ENCODE measurements around the gene RAB9A.

DNA sequence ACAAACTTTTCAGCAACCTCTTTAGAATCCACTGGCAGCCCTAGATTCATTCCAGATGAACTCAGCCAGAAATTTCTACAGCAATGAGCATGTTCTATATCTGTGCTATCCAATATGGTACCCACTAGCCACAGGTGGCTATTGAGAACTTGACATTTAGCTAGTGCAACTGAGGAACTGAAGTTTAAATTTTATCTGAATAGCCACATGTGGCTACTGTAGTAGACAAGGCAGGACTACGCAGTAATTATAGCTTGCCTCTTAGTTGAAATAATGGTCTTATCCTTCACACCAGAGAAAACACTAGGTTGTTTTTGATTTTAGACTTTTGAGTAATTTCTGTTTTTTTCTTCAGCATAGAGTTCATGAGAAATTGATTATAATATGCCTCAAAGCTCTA, 38.6 kb upstream of the RAB9A start:
- TF ChIP-seq, protein P1, sequence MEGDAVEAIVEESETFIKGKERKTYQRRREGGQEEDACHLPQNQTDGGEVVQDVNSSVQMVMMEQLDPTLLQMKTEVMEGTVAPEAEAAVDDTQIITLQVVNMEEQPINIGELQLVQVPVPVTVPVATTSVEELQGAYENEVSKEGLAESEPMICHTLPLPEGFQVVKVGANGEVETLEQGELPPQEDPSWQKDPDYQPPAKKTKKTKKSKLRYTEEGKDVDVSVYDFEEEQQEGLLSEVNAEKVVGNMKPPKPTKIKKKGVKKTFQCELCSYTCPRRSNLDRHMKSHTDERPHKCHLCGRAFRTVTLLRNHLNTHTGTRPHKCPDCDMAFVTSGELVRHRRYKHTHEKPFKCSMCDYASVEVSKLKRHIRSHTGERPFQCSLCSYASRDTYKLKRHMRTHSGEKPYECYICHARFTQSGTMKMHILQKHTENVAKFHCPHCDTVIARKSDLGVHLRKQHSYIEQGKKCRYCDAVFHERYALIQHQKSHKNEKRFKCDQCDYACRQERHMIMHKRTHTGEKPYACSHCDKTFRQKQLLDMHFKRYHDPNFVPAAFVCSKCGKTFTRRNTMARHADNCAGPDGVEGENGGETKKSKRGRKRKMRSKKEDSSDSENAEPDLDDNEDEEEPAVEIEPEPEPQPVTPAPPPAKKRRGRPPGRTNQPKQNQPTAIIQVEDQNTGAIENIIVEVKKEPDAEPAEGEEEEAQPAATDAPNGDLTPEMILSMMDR (IDR thresholded peaks at IDR 0.05; ENCODE audit: insufficient read depth, low read length) = no peak
- no peak for TF ChIP-seq GABPA (IDR thresholded peaks at IDR 0.05; ENCODE audit: low read depth)
- no peak for TF ChIP-seq POLR2AphosphoS5 (IDR thresholded peaks at IDR 0.05; ENCODE audit: low read depth)
- TF ChIP-seq, protein P2, sequence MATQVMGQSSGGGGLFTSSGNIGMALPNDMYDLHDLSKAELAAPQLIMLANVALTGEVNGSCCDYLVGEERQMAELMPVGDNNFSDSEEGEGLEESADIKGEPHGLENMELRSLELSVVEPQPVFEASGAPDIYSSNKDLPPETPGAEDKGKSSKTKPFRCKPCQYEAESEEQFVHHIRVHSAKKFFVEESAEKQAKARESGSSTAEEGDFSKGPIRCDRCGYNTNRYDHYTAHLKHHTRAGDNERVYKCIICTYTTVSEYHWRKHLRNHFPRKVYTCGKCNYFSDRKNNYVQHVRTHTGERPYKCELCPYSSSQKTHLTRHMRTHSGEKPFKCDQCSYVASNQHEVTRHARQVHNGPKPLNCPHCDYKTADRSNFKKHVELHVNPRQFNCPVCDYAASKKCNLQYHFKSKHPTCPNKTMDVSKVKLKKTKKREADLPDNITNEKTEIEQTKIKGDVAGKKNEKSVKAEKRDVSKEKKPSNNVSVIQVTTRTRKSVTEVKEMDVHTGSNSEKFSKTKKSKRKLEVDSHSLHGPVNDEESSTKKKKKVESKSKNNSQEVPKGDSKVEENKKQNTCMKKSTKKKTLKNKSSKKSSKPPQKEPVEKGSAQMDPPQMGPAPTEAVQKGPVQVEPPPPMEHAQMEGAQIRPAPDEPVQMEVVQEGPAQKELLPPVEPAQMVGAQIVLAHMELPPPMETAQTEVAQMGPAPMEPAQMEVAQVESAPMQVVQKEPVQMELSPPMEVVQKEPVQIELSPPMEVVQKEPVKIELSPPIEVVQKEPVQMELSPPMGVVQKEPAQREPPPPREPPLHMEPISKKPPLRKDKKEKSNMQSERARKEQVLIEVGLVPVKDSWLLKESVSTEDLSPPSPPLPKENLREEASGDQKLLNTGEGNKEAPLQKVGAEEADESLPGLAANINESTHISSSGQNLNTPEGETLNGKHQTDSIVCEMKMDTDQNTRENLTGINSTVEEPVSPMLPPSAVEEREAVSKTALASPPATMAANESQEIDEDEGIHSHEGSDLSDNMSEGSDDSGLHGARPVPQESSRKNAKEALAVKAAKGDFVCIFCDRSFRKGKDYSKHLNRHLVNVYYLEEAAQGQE (IDR thresholded peaks at IDR 0.05; ENCODE audit: insufficient replicate concordance, low read depth) = no peak

Measured in HL-60 (cell line).